ENCODE data around the gene KEAP1. TPM values are rescaled to one million over a fixed set of nuclear protein-coding genes. Genes with fewer than 3 reads are reported as not detected.
A peak's percentile ranks its signal among the peaks of the same experiment; 100 is the strongest.
"Not testable (repeated sequence)": the region's sequence is repeated elsewhere in the genome, so short reads cannot be mapped to it uniquely, and the experiment has no call there.

The KEAP1 gene
- total RNA-seq, 1 donor from 2014 or later = 67.5 TPM

DNA sequence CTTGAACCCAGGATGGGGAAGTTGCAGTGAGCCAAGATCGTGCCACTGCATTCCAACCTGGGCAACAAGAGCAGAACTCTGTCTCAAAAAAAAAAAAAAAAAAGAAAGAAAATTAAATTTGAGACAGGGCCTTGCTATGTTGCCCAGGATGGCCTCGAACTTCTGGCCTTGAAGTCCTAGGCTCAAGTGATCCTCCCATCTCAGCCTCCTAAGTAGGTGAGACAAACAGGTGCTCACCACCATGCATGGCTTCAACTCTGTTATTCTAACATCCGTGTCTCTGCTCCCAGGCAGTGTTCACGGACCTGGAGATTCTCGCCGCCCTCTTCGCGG, 42.5 kb downstream of the KEAP1 start:
- intact Hi-C loops (cut with DNase I) = no loop called here
- Histone ChIP-seq H3K27me3 (ENCODE audit: low read depth) (no peaks in the 10 kb centered on the region), H3K9me3 (no peaks in the 10 kb centered on the region), H3K4me3 (no peak overlapping the region), H3K27ac (no peak overlapping the region), H3K36me3 (peaks cover 61% of the 10 kb centered on the region), H3K4me1 (peaks cover 3% of the 10 kb centered on the region)
- DNase-seq (no peak), ATAC-seq (no peak)
- TF ChIP-seq, protein P1, sequence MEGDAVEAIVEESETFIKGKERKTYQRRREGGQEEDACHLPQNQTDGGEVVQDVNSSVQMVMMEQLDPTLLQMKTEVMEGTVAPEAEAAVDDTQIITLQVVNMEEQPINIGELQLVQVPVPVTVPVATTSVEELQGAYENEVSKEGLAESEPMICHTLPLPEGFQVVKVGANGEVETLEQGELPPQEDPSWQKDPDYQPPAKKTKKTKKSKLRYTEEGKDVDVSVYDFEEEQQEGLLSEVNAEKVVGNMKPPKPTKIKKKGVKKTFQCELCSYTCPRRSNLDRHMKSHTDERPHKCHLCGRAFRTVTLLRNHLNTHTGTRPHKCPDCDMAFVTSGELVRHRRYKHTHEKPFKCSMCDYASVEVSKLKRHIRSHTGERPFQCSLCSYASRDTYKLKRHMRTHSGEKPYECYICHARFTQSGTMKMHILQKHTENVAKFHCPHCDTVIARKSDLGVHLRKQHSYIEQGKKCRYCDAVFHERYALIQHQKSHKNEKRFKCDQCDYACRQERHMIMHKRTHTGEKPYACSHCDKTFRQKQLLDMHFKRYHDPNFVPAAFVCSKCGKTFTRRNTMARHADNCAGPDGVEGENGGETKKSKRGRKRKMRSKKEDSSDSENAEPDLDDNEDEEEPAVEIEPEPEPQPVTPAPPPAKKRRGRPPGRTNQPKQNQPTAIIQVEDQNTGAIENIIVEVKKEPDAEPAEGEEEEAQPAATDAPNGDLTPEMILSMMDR (IDR thresholded peaks at IDR 0.05) = no peak

- H3K27me3 ChIP-seq (ENCODE audit: low read depth); H3K27ac ChIP-seq; intact Hi-C loops (cut with DNase I); ATAC-seq; H3K9me3 ChIP-seq; H3K4me1 ChIP-seq; H3K4me3 ChIP-seq; DNase-seq: not testable (repeated sequence)
- H3K36me3 ChIP-seq = peaks cover 56% of the 10 kb centered on the region
Observed at GRCh38 chr19:10458733-10459132, 44.4 kb downstream of the KEAP1 start.

- Histone ChIP-seq H3K9me3 (no peaks in the 10 kb centered on the region), H3K27me3 (ENCODE audit: low read depth) (no peaks in the 10 kb centered on the region), H3K4me1 (no peaks in the 10 kb centered on the region), H3K36me3 (peaks cover 61% of the 10 kb centered on the region), H3K27ac (no peak overlapping the region), H3K4me3 (no peak overlapping the region)
- DNase-seq (no peak), ATAC-seq (no peak)
- intact Hi-C loops (cut with DNase I) = no loop called here
- TF ChIP-seq, protein P1 (IDR thresholded peaks at IDR 0.05) = no peak
Observed at GRCh38 chr19:10454267-10454666, 48.9 kb downstream of the KEAP1 start.

- TF ChIP-seq, protein P1 (IDR thresholded peaks at IDR 0.05) = no peak
- H3K4me1 ChIP-seq = no peaks in the 10 kb centered on the region
- peaks cover 63% of the 10 kb centered on the region for H3K36me3 ChIP-seq
- no peaks in the 10 kb centered on the region for H3K27me3 ChIP-seq (ENCODE audit: low read depth)
- no peaks in the 10 kb centered on the region for H3K9me3 ChIP-seq
- no peak for ATAC-seq
- no peak overlapping the region for H3K27ac ChIP-seq
- no peak overlapping the region for H3K4me3 ChIP-seq
- no peak for DNase-seq
- intact Hi-C loops (cut with DNase I) = no loop called here
Observed at GRCh38 chr19:10453852-10454251, 49.3 kb downstream of the KEAP1 start.

GRCh38 chr19:10452726-10453618, 50.2 kb downstream of the KEAP1 start:
- DNase-seq (no peak), ATAC-seq (peak in 1 of 2 donors; percentile 12)

More at GRCh38 chr19:10452726-10453618, 50.2 kb downstream of the KEAP1 start:
- TF ChIP-seq, protein P1 (IDR thresholded peaks at IDR 0.05) = no peak
- Histone ChIP-seq H3K4me1 (no peaks in the 10 kb centered on the region), H3K36me3 (peaks cover 64% of the 10 kb centered on the region), H3K27ac (no peak overlapping the region), H3K4me3 (no peak overlapping the region), H3K9me3 (no peaks in the 10 kb centered on the region), H3K27me3 (ENCODE audit: low read depth) (no peaks in the 10 kb centered on the region)
- intact Hi-C loops (cut with DNase I) = no loop called here
